Measurements from ENCODE around the gene SYNJ1.
"Not testable (repeated sequence)": the region's sequence is repeated elsewhere in the genome, so short reads cannot be mapped to it uniquely, and the experiment has no call there.

SYNJ1 gene

GRCh38 chr21:32727687-32728455 lies at the start of gene SYNJ1:
SYNJ1 (minus strand) TSS chr21:32728013; CDS start chr21:32726895, 1,118 bp downstream.
- peak; percentile 93 for DNase-seq (ENCODE audit: low spot score)

GRCh38 chr21:32777269-32777668 lies 49.5 kb upstream of the SYNJ1 start:
- no peak for DNase-seq (ENCODE audit: low spot score)

- no peak for DNase-seq (ENCODE audit: low spot score)
Observed at GRCh38 chr21:32776743-32777142, 48.9 kb upstream of the SYNJ1 start.

GRCh38 chr21:32773048-32773344 lies 45.2 kb upstream of the SYNJ1 start:
- DNase-seq (ENCODE audit: low spot score) = not testable (repeated sequence)

GRCh38 chr21:32772281-32773047 lies 44.7 kb upstream of the SYNJ1 start:
- DNase-seq (ENCODE audit: low spot score) = peak; percentile 38

- DNase-seq (ENCODE audit: low spot score) = peak; percentile 24
Observed at GRCh38 chr21:32770871-32771523, 43.2 kb upstream of the SYNJ1 start.

GRCh38 chr21:32768530-32768929 lies 40.7 kb upstream of the SYNJ1 start:
- no peak for DNase-seq (ENCODE audit: low spot score)

- DNase-seq (ENCODE audit: low spot score) = no peak
Observed at GRCh38 chr21:32765058-32765457, 37.2 kb upstream of the SYNJ1 start.

GRCh38 chr21:32764186-32764585 lies 36.4 kb upstream of the SYNJ1 start:
- no peak for DNase-seq (ENCODE audit: low spot score)

GRCh38 chr21:32757804-32758203 lies 30.0 kb upstream of the SYNJ1 start:
- no peak for DNase-seq (ENCODE audit: low spot score)

- DNase-seq (ENCODE audit: low spot score) = no peak
Observed at GRCh38 chr21:32756096-32756495, 28.3 kb upstream of the SYNJ1 start.

GRCh38 chr21:32753818-32754585 lies 26.2 kb upstream of the SYNJ1 start:
- no peak for DNase-seq (ENCODE audit: low spot score)

- DNase-seq (ENCODE audit: low spot score) = no peak
Observed at GRCh38 chr21:32750405-32750804, 22.6 kb upstream of the SYNJ1 start.

GRCh38 chr21:32749662-32750061 lies 21.8 kb upstream of the SYNJ1 start:
- DNase-seq (ENCODE audit: low spot score) = no peak

- no peak for DNase-seq (ENCODE audit: low spot score)
Observed at GRCh38 chr21:32748529-32748928, 20.7 kb upstream of the SYNJ1 start.

- no peak for DNase-seq (ENCODE audit: low spot score)
Observed at GRCh38 chr21:32747396-32747795, 19.6 kb upstream of the SYNJ1 start.

- not testable (repeated sequence) for DNase-seq (ENCODE audit: low spot score)
Observed at GRCh38 chr21:32746711-32747110, 18.9 kb upstream of the SYNJ1 start.

GRCh38 chr21:32742396-32742795 lies 14.6 kb upstream of the SYNJ1 start:
- no peak for DNase-seq (ENCODE audit: low spot score)

GRCh38 chr21:32741336-32741735 lies 13.5 kb upstream of the SYNJ1 start:
- DNase-seq (ENCODE audit: low spot score) = no peak

GRCh38 chr21:32739946-32740345 lies 12.1 kb upstream of the SYNJ1 start:
- DNase-seq (ENCODE audit: low spot score) = no peak

- not testable (repeated sequence) for DNase-seq (ENCODE audit: low spot score)
Observed at GRCh38 chr21:32736083-32736482, 8.3 kb upstream of the SYNJ1 start.

- DNase-seq (ENCODE audit: low spot score) = no peak
Observed at GRCh38 chr21:32735524-32735923, 7.7 kb upstream of the SYNJ1 start.

Data from CD4-positive, alpha-beta T cell treated with Interleukin-6 at 100 ng/mL for 8 hours (primary cell).